ENCODE data around the gene ZNF618. TPM values are rescaled to one million over a fixed set of nuclear protein-coding genes. Genes with fewer than 3 reads are reported as not detected.

ZNF618 gene
- total RNA-seq, 1 experiment from 2014 or later: 4.2 TPM

DNA sequence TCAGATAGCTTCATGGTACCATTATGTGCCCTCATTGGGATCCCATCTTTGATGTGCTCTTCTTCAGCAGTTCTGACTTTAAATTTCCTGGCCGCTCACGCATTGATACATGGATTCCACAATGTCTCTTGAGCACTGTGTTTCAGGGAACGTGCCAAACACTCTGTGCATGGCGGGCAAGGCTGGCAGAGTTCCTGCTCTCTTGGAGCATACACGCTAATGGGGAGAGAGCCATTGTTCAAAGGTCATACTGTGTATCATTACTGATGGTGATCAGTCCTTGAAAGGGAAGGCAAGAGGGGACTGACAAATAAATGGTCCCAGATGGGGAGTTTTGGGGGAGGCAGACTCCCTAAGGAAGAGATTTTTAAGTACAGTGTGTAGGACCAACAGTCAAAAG lies 149.7 kb downstream of the ZNF618 start:
- ATAC-seq: no peak
- no peak overlapping the region for H3K4me3 ChIP-seq (ENCODE audit: low read length)
- CTCF ChIA-PET: no interaction called here

DNA sequence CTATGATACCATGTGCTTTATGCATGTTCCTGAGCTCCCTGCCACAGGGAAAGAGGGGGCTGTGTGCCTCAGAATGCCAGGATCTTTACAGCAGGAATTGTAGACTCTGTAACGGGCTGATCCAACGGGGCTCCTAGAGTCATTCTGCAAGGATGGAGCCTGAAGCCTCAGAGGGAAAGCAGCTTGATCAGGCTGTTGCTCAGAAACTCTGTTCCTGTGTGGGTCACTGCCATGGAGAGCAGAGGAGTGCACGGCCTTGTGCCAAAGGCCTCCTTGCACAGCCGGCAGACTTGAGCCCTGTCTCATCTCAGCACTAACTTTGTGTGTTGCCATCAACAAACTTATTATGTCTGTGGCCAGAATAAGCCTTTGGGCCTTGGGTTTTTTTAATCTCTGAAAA lies 150.2 kb downstream of the ZNF618 start:
- Histone ChIP-seq H3K36me3 (ENCODE audit: low read depth, low read length) (peaks cover 19% of the 10 kb centered on the region), H3K9me2 (replicated peaks; ENCODE audit: low read length) (no peaks in the 10 kb centered on the region), H3K9me3 (ENCODE audit: low read length) (0 out of 2 replicates have a peak, but pooled peaks cover 11% of the 10 kb centered on the region), H3K4me1 (ENCODE audit: insufficient read depth, low read length) (no peaks in the 10 kb centered on the region), H3K9ac (ENCODE audit: low read length) (no peak overlapping the region), H2AFZ (ENCODE audit: low read length) (no peak overlapping the region), H4K20me1 (ENCODE audit: low read length) (no peaks in the 10 kb centered on the region), H3K27ac (ENCODE audit: low read length) (no peak overlapping the region), H3F3A (ENCODE audit: low read length, unreplicated experiment) (no peaks in the 10 kb centered on the region), H3K4me3 (ENCODE audit: low read length) (no peak overlapping the region), H3K27me3 (ENCODE audit: low read length) (no peaks in the 10 kb centered on the region), H3K4me2 (ENCODE audit: low read length) (no peak overlapping the region), H3K79me2 (ENCODE audit: low read length) (no peaks in the 10 kb centered on the region)
- DNase-seq (no peak), ATAC-seq (no peak)
- POLR2A ChIA-PET (ENCODE audit: unreplicated experiment): no interaction called here
- CTCF ChIA-PET: no interaction called here
- no TSS peak for BruUV-seq (replicated peaks)
- TF ChIP-seq, protein P1, sequence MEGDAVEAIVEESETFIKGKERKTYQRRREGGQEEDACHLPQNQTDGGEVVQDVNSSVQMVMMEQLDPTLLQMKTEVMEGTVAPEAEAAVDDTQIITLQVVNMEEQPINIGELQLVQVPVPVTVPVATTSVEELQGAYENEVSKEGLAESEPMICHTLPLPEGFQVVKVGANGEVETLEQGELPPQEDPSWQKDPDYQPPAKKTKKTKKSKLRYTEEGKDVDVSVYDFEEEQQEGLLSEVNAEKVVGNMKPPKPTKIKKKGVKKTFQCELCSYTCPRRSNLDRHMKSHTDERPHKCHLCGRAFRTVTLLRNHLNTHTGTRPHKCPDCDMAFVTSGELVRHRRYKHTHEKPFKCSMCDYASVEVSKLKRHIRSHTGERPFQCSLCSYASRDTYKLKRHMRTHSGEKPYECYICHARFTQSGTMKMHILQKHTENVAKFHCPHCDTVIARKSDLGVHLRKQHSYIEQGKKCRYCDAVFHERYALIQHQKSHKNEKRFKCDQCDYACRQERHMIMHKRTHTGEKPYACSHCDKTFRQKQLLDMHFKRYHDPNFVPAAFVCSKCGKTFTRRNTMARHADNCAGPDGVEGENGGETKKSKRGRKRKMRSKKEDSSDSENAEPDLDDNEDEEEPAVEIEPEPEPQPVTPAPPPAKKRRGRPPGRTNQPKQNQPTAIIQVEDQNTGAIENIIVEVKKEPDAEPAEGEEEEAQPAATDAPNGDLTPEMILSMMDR (conservative IDR thresholded peaks at IDR 0.05; ENCODE audit: low read depth, low read length): no peak
- TF ChIP-seq EZH2phosphoT487 (IDR thresholded peaks at IDR 0.05; ENCODE audit: borderline replicate concordance, low read length): no peak
- TF ChIP-seq EZH2 (IDR thresholded peaks at IDR 0.05; ENCODE audit: low read length, unreplicated experiment): no peak
- intact Hi-C loops (cut with micrococcal nuclease): no loop called here

More for the DNA sequence above, 149.7 kb downstream of the ZNF618 start:
- TF ChIP-seq, protein P1 (conservative IDR thresholded peaks at IDR 0.05; ENCODE audit: low read depth, low read length): no peak
- TF ChIP-seq EZH2 (IDR thresholded peaks at IDR 0.05; ENCODE audit: low read length, unreplicated experiment) (no peak), EZH2phosphoT487 (IDR thresholded peaks at IDR 0.05; ENCODE audit: borderline replicate concordance, low read length) (no peak)
- POLR2A ChIA-PET (ENCODE audit: unreplicated experiment): no interaction called here
- Histone ChIP-seq H4K20me1 (ENCODE audit: low read length) (no peaks in the 10 kb centered on the region), H3F3A (ENCODE audit: low read length, unreplicated experiment) (no peaks in the 10 kb centered on the region), H3K9ac (ENCODE audit: low read length) (no peak overlapping the region), H3K4me2 (ENCODE audit: low read length) (no peak overlapping the region), H3K79me2 (ENCODE audit: low read length) (no peaks in the 10 kb centered on the region), H3K9me2 (replicated peaks; ENCODE audit: low read length) (no peaks in the 10 kb centered on the region), H3K27ac (ENCODE audit: low read length) (no peak overlapping the region), H2AFZ (ENCODE audit: low read length) (no peak overlapping the region), H3K9me3 (ENCODE audit: low read length) (0 out of 2 replicates have a peak, but pooled peaks cover 11% of the 10 kb centered on the region), H3K4me1 (ENCODE audit: insufficient read depth, low read length) (no peaks in the 10 kb centered on the region), H3K27me3 (ENCODE audit: low read length) (no peaks in the 10 kb centered on the region), H3K36me3 (ENCODE audit: low read depth, low read length) (peaks cover 19% of the 10 kb centered on the region)
- no peak for DNase-seq
- intact Hi-C loops (cut with micrococcal nuclease): no loop called here
- no TSS peak for BruUV-seq (replicated peaks)

DNA sequence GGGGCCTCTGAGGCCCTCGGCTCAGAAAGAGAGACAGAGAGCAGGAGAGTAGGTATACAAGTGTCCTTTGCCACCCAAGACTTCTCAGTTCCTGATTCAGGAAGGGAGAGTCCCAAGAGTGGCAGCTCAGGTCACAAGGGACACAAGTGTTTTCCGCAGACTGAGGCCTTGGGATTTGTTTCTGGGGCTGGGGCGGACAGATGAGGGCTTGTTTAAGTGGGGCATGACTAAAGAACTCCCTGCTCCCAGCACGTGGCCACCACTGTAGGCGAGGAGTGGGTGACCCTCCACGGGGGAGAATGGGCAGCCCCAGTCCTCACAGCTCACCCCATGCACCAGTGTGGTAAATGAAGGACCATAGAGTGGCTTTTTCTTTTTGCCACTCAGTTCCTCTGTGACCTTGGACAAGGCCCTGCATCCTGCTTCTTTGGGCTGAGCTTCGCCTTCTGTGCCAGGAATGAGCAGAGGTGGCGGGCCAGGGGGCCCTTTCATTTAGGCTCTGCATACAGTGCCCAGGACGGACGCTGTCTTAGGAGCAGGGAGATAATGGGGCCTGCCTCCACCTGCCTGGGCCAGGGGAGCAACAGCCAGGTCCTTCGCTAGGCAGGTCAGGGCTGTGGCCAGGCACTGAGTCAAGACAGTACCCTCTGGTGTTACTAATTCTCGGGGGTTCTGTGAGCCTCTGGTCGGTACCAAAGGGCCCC lies 151.2 kb downstream of the ZNF618 start:
- H3K9ac ChIP-seq (ENCODE audit: low read length): no peak overlapping the region
- 0 out of 2 replicates have a peak, but pooled peaks cover 11% of the 10 kb centered on the region for H3K9me3 ChIP-seq (ENCODE audit: low read length)
- no TSS peak for BruUV-seq (replicated peaks)
- peaks cover 15% of the 10 kb centered on the region for H3K36me3 ChIP-seq (ENCODE audit: low read depth, low read length)
- ChIA-PET CTCF (no interaction called here), POLR2A (ENCODE audit: unreplicated experiment) (no interaction called here)
- H2AFZ ChIP-seq (ENCODE audit: low read length): no peak overlapping the region
- no peak overlapping the region for H3K4me3 ChIP-seq (ENCODE audit: low read length)
- no peak overlapping the region for H3K27ac ChIP-seq (ENCODE audit: low read length)
- H3K79me2 ChIP-seq (ENCODE audit: low read length): no peaks in the 10 kb centered on the region
- H3K4me1 ChIP-seq (ENCODE audit: insufficient read depth, low read length): no peaks in the 10 kb centered on the region
- intact Hi-C loops (cut with micrococcal nuclease): no loop called here
- TF ChIP-seq EZH2 (IDR thresholded peaks at IDR 0.05; ENCODE audit: low read length, unreplicated experiment): no peak
- no peak for TF ChIP-seq EZH2phosphoT487 (IDR thresholded peaks at IDR 0.05; ENCODE audit: borderline replicate concordance, low read length)
- TF ChIP-seq, protein P1 (conservative IDR thresholded peaks at IDR 0.05; ENCODE audit: low read depth, low read length): no peak
- ATAC-seq (no peak), DNase-seq (no peak)
- no peaks in the 10 kb centered on the region for H4K20me1 ChIP-seq (ENCODE audit: low read length)
- no peaks in the 10 kb centered on the region for H3F3A ChIP-seq (ENCODE audit: low read length, unreplicated experiment)
- no peaks in the 10 kb centered on the region for H3K27me3 ChIP-seq (ENCODE audit: low read length)
- no peaks in the 10 kb centered on the region for H3K9me2 ChIP-seq (replicated peaks; ENCODE audit: low read length)
- no peak overlapping the region for H3K4me2 ChIP-seq (ENCODE audit: low read length)

All from PC-3 (cell line).